SJCRH30 (cell line): ENCODE data around the gene ACER3. TPM values are rescaled to one million over a fixed set of nuclear protein-coding genes. Genes with fewer than 3 reads are reported as not detected.
"Not testable (repeated sequence)": the region's sequence is repeated elsewhere in the genome, so short reads cannot be mapped to it uniquely, and the experiment has no call there.

Experiments
- DNase-seq, 2 experiments: peaks; one replicate each; pipeline ENCODE4 v3.0.0-alpha.2; 2015 to 2020
- H3K27ac ChIP-seq: fragments of 250-450 bp; sonication (Bioruptor Pico); 2 replicates; pipeline ENCODE4 v1.5.1; 2020; ENCODE audit warnings: mild to moderate bottlenecking, moderate library complexity
- H3K27me3 ChIP-seq: fragments of 250-450 bp; sonication (Bioruptor Pico); 2 replicates; pipeline ENCODE4 v1.5.1; 2020; ENCODE audit warnings: mild to moderate bottlenecking, moderate library complexity
- H3K36me3 ChIP-seq: fragments of 250-450 bp; sonication (Bioruptor Pico); 2 replicates; pipeline ENCODE4 v1.5.1; 2020; ENCODE audit warnings: mild to moderate bottlenecking, moderate library complexity
- H3K4me1 ChIP-seq: fragments of 250-450 bp; sonication (Bioruptor Pico); 2 replicates; pipeline ENCODE4 v1.5.1; 2020; ENCODE audit warnings: mild to moderate bottlenecking, moderate library complexity
- H3K4me3 ChIP-seq: fragments of 250-450 bp; sonication (Bioruptor Pico); 2 replicates; pipeline ENCODE4 v1.5.1; 2020; ENCODE audit warnings: mild to moderate bottlenecking, moderate library complexity
- H3K9me3 ChIP-seq: fragments of 250-450 bp; sonication (Bioruptor Pico); replicated peaks from 2 replicates; pipeline ENCODE4 v1.5.1; 2020; ENCODE audit warnings: mild to moderate bottlenecking, moderate library complexity
- total RNA-seq: library from RNA; depleted of rRNA; stranded (reverse); fragments of >200 nt; shearing (Covaris generic); gene quantifications from 2 replicates; pipeline ENCODE4 v1.2.3, GENCODE V29; 2014

Gene ACER3
- total RNA-seq, 1 experiment from 2014 or later = 22.1 TPM

- peaks cover 17% of the 10 kb centered on the region for H3K4me1 ChIP-seq
- no peak overlapping the region for H3K27ac ChIP-seq
- no peak overlapping the region for H3K4me3 ChIP-seq
- DNase-seq = no peak
- H3K36me3 ChIP-seq = no peaks in the 10 kb centered on the region
- H3K9me3 ChIP-seq = no peaks in the 10 kb centered on the region
- H3K27me3 ChIP-seq = no peaks in the 10 kb centered on the region
Measured at GRCh38 chr11:76846441-76846840, 14.3 kb upstream of the ACER3 start.

GRCh38 chr11:76849376-76849775, 11.3 kb upstream of the ACER3 start:
- H3K36me3 ChIP-seq = no peaks in the 10 kb centered on the region
- no peaks in the 10 kb centered on the region for H3K9me3 ChIP-seq
- H3K27ac ChIP-seq = peak overlapping the region; percentile 70
- H3K4me1 ChIP-seq = peaks cover 17% of the 10 kb centered on the region
- no peak overlapping the region for H3K4me3 ChIP-seq
- H3K27me3 ChIP-seq = no peaks in the 10 kb centered on the region
- DNase-seq = peak; percentile 69 to 85

GRCh38 chr11:76850130-76850529, 10.6 kb upstream of the ACER3 start:
- H3K27ac ChIP-seq = peak overlapping the region; percentile 70
- H3K4me1 ChIP-seq = peaks cover 17% of the 10 kb centered on the region
- no peaks in the 10 kb centered on the region for H3K27me3 ChIP-seq
- no peaks in the 10 kb centered on the region for H3K9me3 ChIP-seq
- no peak for DNase-seq
- H3K4me3 ChIP-seq = no peak overlapping the region
- H3K36me3 ChIP-seq = no peaks in the 10 kb centered on the region

GRCh38 chr11:76850815-76851214, 9.9 kb upstream of the ACER3 start:
- no peak for DNase-seq
- H3K27me3 ChIP-seq = no peaks in the 10 kb centered on the region
- no peak overlapping the region for H3K27ac ChIP-seq
- H3K4me3 ChIP-seq = no peak overlapping the region
- no peaks in the 10 kb centered on the region for H3K36me3 ChIP-seq
- peaks cover 17% of the 10 kb centered on the region for H3K4me1 ChIP-seq
- H3K9me3 ChIP-seq = no peaks in the 10 kb centered on the region

GRCh38 chr11:76854709-76855108, 6.0 kb upstream of the ACER3 start:
- Histone ChIP-seq H3K27me3 (no peaks in the 10 kb centered on the region), H3K4me1 (peaks cover 19% of the 10 kb centered on the region), H3K36me3 (no peaks in the 10 kb centered on the region), H3K9me3 (no peaks in the 10 kb centered on the region), H3K27ac (no peak overlapping the region), H3K4me3 (no peak overlapping the region)
- no peak for DNase-seq

GRCh38 chr11:76855670-76856069, 5.0 kb upstream of the ACER3 start:
- DNase-seq, H3K27me3 ChIP-seq, H3K36me3 ChIP-seq, H3K27ac ChIP-seq, H3K9me3 ChIP-seq, H3K4me3 ChIP-seq: not testable (repeated sequence)
- peaks cover 11% of the 10 kb centered on the region for H3K4me1 ChIP-seq

- Histone ChIP-seq H3K36me3 (no peaks in the 10 kb centered on the region), H3K9me3 (no peaks in the 10 kb centered on the region), H3K27ac (no peak overlapping the region), H3K4me1 (peaks cover 11% of the 10 kb centered on the region), H3K4me3 (no peak overlapping the region), H3K27me3 (no peaks in the 10 kb centered on the region)
- DNase-seq = no peak
Measured at GRCh38 chr11:76856106-76856505, 4.6 kb upstream of the ACER3 start.

GRCh38 chr11:76856571-76856970, 4.1 kb upstream of the ACER3 start:
- DNase-seq = no peak
- H3K9me3 ChIP-seq = no peaks in the 10 kb centered on the region
- H3K36me3 ChIP-seq = no peaks in the 10 kb centered on the region
- H3K27me3 ChIP-seq = no peaks in the 10 kb centered on the region
- H3K27ac ChIP-seq = no peak overlapping the region
- no peak overlapping the region for H3K4me3 ChIP-seq
- peaks cover 11% of the 10 kb centered on the region for H3K4me1 ChIP-seq

- DNase-seq = peak in 1 of 2 experiments; percentile 43
- Histone ChIP-seq H3K4me1 (peaks cover 15% of the 10 kb centered on the region), H3K36me3 (no peaks in the 10 kb centered on the region), H3K27ac (peak overlapping the region; percentile 36; the same call in 1 of the 2 replicates), H3K4me3 (no peak overlapping the region), H3K27me3 (no peaks in the 10 kb centered on the region), H3K9me3 (no peaks in the 10 kb centered on the region)
Measured at GRCh38 chr11:76857781-76858410, 2.8 kb upstream of the ACER3 start.

GRCh38 chr11:76859708-76860227, 950 bp upstream of the ACER3 start:
- no peak for DNase-seq
- Histone ChIP-seq H3K36me3 (no peaks in the 10 kb centered on the region), H3K27ac (no peak overlapping the region), H3K9me3 (no peaks in the 10 kb centered on the region), H3K27me3 (no peaks in the 10 kb centered on the region), H3K4me3 (no peak overlapping the region), H3K4me1 (peaks cover 15% of the 10 kb centered on the region)

- no peaks in the 10 kb centered on the region for H3K9me3 ChIP-seq
- peak overlapping the region; percentile 73 for H3K4me3 ChIP-seq
- H3K36me3 ChIP-seq = no peaks in the 10 kb centered on the region
- peak in 1 of 2 experiments; percentile 26 for DNase-seq
- H3K4me1 ChIP-seq = peaks cover 15% of the 10 kb centered on the region
- peak overlapping the region; percentile 58; the same call in 1 of the 2 replicates for H3K27ac ChIP-seq
- no peaks in the 10 kb centered on the region for H3K27me3 ChIP-seq
Measured at GRCh38 chr11:76861490-76861953, 804 bp downstream of the ACER3 start.

- not testable (repeated sequence) for H3K9me3 ChIP-seq, H3K27ac ChIP-seq, H3K27me3 ChIP-seq, DNase-seq, H3K4me3 ChIP-seq, H3K36me3 ChIP-seq
- H3K4me1 ChIP-seq = peaks cover 12% of the 10 kb centered on the region
Measured at GRCh38 chr11:76862794-76863193, 2.1 kb downstream of the ACER3 start.

- H3K4me3 ChIP-seq = no peak overlapping the region
- peaks cover 7% of the 10 kb centered on the region; the same call in 1 of the 2 replicates for H3K4me1 ChIP-seq
- DNase-seq = no peak
- H3K36me3 ChIP-seq = no peaks in the 10 kb centered on the region
- no peaks in the 10 kb centered on the region for H3K27me3 ChIP-seq
- no peaks in the 10 kb centered on the region for H3K9me3 ChIP-seq
- H3K27ac ChIP-seq = no peak overlapping the region
Measured at GRCh38 chr11:76863196-76863777, 2.6 kb downstream of the ACER3 start.

GRCh38 chr11:76872959-76873827, 12.5 kb downstream of the ACER3 start:
- Histone ChIP-seq H3K36me3 (no peaks in the 10 kb centered on the region; the same call in 1 of the 2 replicates), H3K9me3 (no peaks in the 10 kb centered on the region), H3K4me1 (no peaks in the 10 kb centered on the region), H3K4me3 (no peak overlapping the region), H3K27me3 (no peaks in the 10 kb centered on the region), H3K27ac (no peak overlapping the region)
- no peak for DNase-seq

- no peaks in the 10 kb centered on the region for H3K27me3 ChIP-seq
- no peak overlapping the region for H3K27ac ChIP-seq
- H3K36me3 ChIP-seq = no peaks in the 10 kb centered on the region
- DNase-seq = no peak
- H3K9me3 ChIP-seq = no peaks in the 10 kb centered on the region
- no peaks in the 10 kb centered on the region for H3K4me1 ChIP-seq
- no peak overlapping the region for H3K4me3 ChIP-seq
Measured at GRCh38 chr11:76878014-76878413, 17.3 kb downstream of the ACER3 start.
